GM21619 (cell line): ENCODE data around the gene NELFB.
"Not testable (repeated sequence)": the region's sequence is repeated elsewhere in the genome, so short reads cannot be mapped to it uniquely, and the experiment has no call there.

Experiments
- ATAC-seq: cut with Tn5 transposase; IDR thresholded peaks from one replicate; pipeline ENCODE4 v1.9.1; 2021; ENCODE audit not compliant: unreplicated experiment

NELFB gene

DNA sequence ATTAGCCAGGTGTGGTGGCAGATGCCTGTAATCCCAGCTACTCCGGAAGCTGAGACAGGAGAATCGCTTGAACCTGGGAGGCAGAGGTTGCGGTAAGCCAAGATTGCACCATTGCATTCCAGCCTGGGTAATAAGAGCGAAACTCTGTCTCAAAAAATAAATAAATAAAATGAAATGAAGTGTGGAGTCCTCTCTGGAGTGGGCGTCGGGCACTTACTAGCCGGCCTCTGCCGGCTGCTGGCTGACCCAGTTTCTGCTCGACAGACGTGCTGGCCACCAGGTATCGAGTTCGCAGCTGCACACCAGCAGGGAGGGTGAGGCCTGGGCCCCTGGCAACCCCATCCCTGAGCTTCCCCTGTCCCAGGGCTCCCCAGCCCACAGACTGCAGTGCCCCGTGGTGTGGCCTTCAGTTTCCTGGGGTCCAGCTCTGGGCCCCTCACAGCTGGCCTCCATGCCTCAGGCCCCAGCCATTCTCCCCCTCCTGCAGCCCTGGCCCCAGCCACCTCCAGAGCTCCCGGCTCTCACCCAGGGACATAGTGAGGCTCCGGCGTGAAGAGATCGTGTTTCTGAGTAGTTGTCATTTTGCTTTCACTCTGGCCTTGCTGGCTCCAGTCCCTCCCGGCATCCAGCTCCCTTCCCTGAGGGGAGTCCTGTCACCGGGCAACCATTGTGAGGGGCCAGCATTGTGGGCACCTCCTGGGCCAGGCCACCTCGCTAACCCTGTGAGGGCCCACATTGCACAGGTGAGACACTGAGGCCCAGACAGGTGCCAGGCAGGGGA, 7.8 kb upstream of the NELFB start:
- ATAC-seq: no peak

DNA sequence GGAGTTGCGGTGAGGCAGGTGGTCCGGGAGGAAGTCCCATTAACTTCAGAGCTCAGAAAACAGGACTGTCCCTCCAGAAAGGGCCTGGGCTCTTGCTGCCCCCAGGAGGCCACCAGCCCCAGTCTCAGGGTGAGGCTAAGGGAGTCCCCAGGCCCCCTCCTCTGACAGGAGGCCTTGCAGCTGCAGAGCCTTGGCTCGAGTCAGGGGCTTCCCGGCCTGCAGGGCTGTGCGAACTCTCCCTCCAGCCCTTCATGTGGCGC, 7.3 kb upstream of the NELFB start:
- ATAC-seq: no peak

DNA sequence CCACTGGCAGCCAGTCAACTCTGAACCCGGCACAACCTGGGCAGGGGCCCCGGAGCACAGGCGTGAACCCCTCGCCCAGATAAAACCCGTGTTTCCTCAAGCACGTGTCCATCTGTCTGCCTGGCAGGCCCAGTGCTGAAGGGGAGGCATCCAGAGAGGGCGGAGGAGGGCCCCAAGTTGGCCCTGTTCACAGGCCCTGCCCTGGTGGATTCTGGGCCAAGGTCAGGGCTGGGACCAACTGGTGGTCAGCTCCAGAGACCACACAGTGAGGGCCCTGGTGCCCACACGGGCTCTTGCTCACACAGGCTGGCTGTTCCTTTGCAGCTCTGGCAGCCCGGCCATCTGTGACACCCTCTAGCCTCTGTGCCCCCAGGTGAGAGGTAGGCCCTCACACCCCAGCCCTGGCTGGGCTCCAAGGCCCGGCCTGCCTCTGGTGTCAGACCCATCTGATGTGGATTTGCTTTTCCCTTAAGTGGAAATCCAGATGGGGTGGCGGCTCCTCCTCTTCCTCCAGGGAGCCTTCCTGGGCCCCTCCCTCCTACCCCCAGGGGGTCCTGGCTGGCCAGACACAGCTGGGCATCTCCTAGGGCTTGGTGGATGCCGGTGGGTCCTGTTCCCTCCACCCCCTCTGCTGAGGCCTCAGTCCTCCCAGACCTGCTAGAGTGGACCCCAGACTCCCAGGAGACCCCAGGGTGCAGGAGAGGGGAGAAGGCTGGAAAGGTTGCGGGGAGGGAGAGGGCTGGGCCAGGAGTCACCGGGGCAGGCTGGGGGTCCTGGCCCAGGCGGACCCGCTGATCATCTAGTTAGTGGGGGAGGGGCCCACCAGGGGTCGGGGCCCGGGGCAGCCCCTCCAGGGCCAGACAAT, 4.6 kb upstream of the NELFB start:
- no peak for ATAC-seq

DNA sequence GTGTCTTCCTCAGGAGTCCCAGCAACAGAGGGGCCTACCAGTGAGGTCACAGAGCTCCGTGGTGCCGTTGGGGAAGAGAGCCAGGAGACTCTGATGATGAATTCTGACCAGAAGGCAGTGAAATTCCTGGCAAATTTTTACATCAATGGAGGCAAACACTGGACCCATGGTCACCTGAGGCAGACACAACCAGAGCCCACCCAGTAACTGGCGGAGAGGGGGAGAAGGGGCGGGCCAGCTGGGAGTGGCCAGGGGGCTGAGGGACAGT, 4.0 kb upstream of the NELFB start, which contains the start of gene STPG3:
Gene STPG3 (plus strand): TSS at position 93 of the 268 bp plus-strand sequence. CDS start 1 bp downstream, at position 94.
- no peak for ATAC-seq

DNA sequence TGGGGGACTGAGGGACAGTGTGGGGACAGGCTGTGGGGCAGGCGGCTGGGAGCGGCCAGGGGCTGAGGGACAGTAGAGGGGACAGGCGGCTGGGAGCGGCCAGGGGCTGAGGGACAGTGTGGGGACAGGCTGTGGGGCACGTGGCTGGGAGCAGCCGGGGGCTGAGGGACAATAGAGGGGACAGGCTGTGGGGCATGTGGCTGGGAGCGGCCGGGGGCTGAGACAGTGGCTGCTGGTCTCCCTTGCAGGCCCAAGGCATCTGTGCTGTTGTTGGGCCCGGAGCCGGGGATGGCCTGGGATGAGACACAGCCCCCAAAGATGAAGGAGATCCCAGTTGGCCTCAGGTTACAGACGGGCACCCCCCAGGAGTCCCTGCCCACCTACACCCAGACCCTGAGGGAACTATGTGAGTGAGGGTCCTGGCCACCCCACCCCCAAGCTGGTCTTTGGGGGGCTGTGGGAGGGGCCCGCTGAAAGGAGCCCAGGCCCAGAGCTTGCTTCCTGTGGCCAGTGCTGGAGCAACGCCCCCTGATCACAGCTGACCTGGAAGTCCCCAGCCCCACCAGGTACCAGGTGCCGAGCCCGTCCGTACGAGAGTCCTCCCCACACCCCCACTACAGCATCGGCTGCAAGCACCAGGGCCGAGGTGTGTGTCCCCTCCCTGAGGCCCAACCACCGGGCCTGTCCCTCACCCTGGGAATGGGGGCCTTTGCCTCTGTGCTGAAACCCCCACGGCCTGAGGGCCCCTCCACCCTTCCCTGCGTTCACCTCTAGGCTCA, 3.4 kb upstream of the NELFB start:
- ATAC-seq: no peak

DNA sequence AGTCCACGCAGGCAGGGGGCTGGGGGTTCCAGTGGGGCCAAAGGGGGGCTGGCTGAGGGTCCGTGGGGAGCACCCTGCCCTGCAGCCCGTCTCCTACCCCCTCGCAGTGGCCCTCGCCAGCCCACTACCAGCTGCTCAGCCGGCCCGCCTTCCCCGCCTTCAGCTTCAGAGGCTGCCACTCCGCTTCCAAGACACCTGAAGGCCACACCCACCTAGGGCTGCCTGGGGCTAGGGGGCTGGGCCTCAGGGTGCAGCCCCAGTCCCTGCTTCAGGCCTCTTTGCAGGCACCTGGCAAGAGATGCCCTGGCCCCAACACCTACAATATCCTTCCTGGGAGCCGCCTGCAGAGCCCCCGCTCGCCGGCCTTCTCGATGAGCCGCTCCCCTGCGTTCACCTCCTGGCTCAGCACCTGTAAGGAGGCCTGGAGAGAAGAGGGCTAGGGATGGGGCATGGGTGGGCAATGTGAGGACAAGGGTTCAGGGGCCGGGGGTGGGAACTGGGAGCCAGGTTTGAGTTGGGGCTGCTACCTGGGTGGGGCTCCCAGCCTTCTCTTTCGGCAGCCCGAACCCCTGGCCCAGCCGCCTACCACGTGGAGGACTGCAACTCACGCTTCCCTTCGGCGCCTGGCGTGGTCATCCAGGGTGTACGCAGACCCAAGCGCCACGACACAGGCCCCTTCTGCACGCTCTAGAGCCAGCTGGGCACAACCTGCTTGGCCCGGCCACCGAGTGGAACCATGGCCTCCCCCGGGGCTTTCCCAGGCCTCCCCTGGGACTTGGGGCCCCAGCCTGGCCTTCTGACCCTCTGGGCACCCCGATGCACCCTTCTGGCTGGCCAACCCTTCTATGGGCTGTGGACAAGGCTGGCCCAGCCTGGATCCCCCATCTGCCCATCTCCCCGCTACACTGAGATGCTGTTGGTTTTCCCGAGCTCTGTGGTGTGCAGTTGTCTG, 2.3 kb upstream of the NELFB start:
- ATAC-seq: no peak

DNA sequence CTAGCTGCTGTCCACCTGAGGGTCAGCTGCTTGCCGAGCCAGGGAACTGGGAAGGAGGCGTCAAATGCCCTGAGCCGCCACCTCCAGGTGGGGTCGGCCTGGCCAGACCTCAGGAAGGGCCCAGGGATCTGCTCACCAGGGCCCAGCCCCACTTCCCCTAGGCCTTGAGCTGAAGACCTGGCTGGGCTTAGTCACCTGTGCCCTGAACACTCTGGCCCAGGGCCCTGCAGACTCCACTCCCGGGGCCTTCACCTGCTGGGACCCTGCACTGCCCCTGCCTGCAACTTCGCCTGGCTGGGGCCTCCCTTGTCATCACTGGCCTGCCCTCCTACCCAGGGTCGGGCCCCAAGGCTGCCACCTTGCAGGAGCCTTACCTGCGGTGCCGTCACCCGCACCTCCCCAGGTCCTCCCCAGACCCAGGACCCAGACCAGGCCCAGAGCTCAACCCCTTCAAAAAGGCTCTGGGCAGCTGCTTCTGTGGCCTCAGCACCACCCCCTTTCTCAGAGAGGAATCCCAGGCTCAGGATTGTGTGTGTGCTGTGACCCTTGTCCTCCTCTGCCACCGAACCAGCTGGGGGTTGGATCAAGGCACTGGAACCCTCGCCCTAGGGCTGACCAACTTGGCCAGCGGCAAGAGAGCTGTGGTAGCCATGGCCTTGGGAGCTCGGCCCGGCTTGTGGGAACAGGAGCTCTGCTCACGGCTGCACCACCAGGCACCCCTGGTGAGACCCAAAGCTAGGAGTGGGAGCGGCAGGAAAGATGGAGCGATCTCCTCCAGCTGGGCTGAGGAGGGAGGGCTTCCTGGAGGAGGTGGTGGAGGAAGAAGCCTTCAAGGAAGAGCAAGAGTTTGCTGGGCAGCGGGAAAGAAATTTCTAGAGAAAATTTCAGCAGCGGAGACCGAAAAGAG, 1.2 kb upstream of the NELFB start:
- ATAC-seq: no peak

DNA sequence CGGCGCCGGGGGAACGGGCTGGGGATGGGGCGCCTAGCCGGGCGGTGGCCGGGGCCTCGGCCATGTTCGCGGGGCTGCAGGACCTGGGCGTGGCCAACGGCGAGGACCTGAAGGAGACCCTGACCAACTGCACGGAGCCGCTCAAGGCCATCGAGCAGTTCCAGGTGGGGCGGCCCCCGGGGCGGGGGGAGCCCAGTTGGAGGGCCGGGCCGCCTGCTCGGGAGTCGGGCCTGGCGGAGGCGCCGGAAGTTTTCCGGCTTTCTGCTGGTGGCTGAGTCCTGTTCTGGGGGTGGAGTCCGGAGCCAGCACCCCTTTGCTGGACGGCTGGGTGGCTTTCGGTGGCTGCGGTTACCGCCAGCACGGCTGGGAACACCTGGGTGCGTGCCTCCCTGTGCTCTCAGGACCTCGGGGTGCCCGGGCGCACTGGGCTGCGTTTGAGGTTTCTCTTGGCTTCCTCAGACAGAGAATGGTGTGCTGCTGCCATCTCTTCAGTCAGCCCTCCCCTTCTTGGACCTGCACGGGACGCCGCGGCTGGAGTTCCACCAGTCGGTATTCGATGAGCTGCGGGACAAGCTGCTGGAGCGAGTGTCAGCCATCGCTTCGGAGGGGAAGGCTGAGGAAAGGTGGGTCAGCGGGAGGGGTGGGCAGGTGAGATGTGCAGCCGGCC, 454 bp downstream of the NELFB start:
- ATAC-seq: peak; percentile 31

DNA sequence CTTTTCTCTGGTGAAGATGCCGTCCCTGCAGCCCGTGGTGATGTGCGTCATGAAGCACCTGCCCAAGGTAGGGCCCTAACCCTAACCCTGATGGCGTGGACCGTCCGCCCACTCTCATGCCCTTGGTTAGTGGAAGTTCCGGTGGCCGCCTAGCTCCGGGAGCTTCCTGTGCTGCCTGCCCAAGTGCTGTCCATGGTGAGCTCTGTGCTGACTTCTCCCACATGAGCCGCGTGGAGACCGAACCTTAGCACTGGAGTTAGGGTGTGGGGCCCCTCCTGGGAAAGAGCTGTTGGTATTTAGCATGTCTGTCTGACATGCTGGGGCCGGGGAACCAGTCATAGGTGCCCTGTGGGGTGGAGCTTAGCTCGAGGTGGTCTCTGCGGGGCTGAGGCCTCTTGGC, 1.2 kb downstream of the NELFB start:
- no peak for ATAC-seq

DNA sequence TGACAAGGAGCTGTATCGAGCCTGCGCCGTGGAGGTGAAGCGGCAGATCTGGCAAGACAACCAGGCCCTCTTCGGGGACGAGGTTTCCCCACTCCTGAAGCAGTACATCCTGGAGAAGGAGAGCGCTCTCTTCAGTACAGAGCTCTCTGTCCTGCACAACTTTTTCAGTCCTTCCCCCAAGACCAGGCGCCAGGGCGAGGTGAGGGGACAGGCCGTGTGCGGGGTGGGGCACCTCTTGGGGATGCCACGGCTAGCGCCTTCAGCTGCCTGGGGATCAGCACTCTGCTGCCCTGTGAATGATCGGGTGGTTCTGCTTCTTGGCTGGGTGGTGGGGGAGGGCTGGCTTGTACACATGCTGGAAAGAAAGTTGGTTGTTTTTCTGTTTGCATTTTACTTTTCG, 1.7 kb downstream of the NELFB start:
- ATAC-seq: no peak

DNA sequence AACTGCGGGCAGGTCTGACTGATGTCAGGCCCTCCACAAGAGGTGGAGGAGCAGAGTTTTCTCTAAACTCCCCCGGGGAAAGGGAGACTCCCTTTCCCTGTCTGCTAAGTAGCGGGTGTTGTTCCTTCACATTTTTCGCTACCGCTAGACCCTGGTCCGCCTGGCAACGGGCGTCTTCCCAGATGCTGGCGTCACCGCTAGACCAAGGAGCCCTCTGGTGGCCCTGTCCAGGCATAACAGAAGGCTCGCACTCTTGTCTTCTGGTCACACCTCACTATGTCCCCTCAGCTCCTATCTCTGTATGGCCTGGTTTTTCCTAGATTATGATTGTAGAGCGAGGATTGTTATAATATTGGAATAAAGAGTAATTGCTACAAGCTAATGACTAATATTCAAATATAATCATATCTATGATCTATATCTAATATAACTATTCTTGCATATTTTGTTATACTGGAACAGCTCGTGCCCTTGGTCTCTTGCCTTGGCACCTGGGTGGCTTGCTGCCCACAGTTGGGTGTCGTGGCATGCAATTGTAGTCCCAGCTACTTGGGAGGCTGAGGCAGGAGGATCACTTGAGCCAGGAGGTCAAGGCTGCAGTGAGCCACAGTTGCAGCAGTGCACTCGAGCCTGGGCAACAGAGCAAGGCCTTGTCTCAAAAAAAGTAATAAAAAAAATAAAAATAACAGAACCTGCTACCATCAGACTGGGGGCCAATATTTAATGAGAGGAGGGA, 7.2 kb downstream of the NELFB start:
- not testable (repeated sequence) for ATAC-seq

DNA sequence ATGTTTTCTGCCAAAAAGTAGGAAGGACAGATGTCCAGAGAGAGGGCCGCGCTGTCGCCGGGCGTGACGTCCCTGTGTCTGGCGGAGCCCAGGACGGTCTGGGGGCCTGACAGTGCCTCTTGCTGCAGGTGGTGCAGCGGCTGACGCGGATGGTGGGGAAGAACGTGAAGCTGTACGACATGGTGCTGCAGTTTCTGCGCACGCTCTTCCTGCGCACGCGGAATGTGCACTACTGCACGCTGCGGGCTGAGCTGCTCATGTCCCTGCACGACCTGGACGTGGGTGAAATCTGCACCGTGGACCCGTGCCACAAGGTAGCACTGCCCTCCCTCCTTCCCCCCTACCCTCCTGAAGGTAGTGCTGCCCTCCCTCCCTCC, 7.8 kb downstream of the NELFB start:
- no peak for ATAC-seq

DNA sequence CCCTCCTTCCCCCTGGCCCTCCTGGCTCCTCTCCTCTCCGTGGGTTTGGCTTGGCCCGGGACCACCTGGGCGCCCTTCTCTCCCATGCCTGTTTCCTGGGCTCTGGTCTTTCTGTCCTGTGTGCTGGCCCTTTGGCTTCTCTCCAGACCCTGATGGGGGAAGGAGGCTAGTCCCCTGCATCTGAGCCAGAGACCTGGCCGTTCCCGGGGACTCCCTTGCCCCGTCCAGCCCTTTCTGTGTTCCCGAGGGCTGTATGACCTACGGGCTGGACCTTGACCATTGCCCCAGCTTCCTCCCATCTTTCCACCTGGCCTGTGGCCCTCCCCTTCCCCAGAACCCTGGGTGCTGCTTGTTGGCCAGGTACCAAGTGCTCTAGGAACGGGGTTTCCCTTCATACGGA, 8.4 kb downstream of the NELFB start:
- no peak for ATAC-seq

DNA sequence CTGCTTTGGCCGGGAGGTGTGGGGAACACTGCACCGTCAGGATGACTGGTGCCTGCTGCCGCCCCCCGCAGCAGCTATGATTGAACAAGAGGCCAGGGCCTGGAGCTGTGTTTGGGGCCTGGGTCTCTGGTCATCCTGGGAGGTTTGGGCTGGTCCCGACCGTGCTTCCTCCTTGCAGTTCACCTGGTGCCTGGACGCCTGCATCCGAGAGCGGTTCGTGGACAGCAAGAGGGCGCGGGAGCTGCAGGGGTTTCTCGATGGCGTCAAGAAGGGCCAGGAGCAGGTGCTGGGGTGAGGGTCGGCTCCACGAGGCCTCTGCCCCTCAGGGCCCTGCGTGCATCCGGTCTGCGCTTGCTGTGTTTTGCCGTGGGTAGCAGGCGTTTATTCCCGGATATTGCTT, 8.9 kb downstream of the NELFB start:
- no peak for ATAC-seq

DNA sequence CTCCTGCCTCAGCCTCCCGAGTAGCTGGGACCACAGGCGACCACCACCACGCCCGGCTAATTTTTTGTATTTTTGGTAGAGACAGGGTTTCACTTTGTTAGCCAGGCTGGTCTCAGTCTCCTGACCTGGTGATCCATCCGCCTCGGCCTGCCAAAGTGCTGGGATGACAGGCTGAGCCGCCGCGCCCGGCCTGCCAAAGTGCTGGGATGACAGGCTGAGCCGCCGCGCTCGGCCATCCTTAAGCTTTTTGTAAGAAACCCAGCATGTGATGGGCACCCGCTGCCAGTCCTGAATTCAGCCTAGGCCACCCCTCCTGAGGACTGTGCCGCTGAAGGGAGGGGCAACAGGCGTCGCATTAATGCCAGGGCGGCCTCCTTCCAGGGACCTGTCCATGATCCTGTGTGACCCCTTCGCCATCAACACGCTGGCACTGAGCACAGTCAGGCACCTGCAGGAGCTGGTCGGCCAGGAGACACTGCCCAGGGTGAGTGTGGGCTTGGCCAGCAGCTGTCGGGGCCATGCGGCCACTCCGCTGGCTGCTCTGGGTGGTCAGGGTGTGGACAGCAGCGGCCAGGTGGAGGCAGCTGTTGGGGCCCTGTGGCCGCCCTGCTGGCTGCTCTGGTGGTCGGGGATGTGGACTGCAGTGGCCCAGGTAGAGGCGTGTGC, 10.5 kb downstream of the NELFB start:
- ATAC-seq: no peak

DNA sequence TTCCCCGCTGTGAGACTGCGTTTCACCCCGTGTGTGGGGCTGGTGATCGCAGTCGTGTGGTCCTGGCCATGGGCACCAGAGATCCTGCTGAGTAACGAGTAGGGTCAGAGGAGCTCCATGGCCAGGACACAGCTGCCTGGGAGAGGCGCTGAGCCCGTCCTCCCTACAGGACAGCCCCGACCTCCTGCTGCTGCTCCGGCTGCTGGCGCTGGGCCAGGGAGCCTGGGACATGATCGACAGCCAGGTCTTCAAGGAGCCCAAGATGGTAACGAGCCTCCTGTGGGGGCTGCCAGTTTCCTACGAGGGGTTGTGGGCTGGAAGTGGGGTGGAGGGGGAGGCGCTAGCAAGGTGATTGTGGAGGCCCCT, 11.0 kb downstream of the NELFB start:
- ATAC-seq: no peak

DNA sequence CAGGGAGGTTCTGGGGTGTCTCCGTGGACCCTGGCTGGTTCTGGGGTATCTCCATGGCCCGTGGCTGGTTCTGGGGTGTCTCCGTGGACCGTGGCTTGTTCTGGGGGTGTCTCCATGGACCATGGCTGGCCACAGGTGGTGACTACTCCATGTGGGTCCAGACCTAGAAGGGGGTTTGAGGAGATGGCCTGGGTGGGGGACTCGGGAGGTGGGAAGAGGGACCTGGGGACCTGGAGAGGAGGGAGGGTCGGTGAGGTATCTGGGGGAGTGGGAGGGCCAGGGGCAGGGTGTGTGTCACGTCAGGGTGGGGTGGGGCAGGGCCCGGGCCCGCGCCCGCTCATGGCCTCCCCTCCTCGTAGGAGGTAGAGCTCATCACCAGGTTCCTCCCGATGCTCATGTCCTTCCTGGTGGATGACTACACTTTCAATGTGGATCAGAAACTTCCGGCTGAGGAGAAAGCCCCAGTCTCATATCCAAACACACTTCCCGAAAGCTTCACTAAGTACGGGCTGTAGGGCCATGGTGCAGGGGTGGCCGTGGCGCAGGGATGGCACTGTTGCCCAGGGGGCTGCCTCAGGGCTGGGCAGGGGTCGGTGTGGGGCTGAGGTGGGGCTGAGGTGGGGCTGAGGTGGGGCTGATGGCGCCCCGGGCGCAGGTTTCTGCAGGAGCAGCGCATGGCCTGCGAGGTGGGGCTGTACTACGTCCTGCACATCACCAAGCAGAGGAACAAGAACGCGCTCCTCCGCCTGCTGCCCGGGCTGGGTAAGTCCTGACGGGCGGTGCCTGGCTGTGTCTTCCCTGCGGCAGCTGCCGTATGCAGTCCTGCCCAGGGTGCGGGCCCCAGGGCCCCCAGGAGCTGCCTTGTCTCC, 11.7 kb downstream of the NELFB start:
- ATAC-seq: no peak
